CD4-positive, alpha-beta T cell treated with Interleukin-15 for 4 hours (primary cell): Measurements from ENCODE around the gene MACROD2.

Experiments
- DNase-seq: peaks from one replicate; pipeline ENCODE4 v3.0.0-alpha.2; 2020; ENCODE audit warnings: low spot score

The MACROD2 gene

GRCh38 chr20:14877301-14878028 is 882.1 kb downstream of the MACROD2 start:
- no peak for DNase-seq

GRCh38 chr20:14878676-14879019 is 883.3 kb downstream of the MACROD2 start:
- DNase-seq: no peak

- DNase-seq: no peak
Measured at GRCh38 chr20:14879020-14879697, 883.8 kb downstream of the MACROD2 start.

GRCh38 chr20:14879839-14880238 is 884.5 kb downstream of the MACROD2 start:
- DNase-seq: no peak

- DNase-seq: no peak
Measured at GRCh38 chr20:14881518-14881917, 886.2 kb downstream of the MACROD2 start.

GRCh38 chr20:14882157-14882556 is 886.8 kb downstream of the MACROD2 start:
- DNase-seq: no peak

GRCh38 chr20:14882846-14883245 is 887.5 kb downstream of the MACROD2 start:
- no peak for DNase-seq

GRCh38 chr20:14883324-14883723 is 888.0 kb downstream of the MACROD2 start:
- no peak for DNase-seq

- no peak for DNase-seq
Measured at GRCh38 chr20:14885661-14886060, 890.3 kb downstream of the MACROD2 start.

GRCh38 chr20:14888134-14888533 is 892.8 kb downstream of the MACROD2 start:
- DNase-seq: no peak

- DNase-seq: no peak
Measured at GRCh38 chr20:14889496-14890255, 894.4 kb downstream of the MACROD2 start.

GRCh38 chr20:14890713-14891112 is 895.4 kb downstream of the MACROD2 start:
- no peak for DNase-seq

- no peak for DNase-seq
Measured at GRCh38 chr20:14892782-14893181, 897.5 kb downstream of the MACROD2 start.

- no peak for DNase-seq
Measured at GRCh38 chr20:14896569-14896968, 901.3 kb downstream of the MACROD2 start.

GRCh38 chr20:14897608-14898007 is 902.3 kb downstream of the MACROD2 start:
- DNase-seq: no peak

- DNase-seq: no peak
Measured at GRCh38 chr20:14902432-14903089, 907.2 kb downstream of the MACROD2 start.

- no peak for DNase-seq
Measured at GRCh38 chr20:14906908-14907434, 911.7 kb downstream of the MACROD2 start.

- DNase-seq: no peak
Measured at GRCh38 chr20:14910126-14910525, 914.8 kb downstream of the MACROD2 start.

GRCh38 chr20:14913896-14914620 is 918.7 kb downstream of the MACROD2 start:
- DNase-seq: no peak

GRCh38 chr20:14914633-14915032 is 919.3 kb downstream of the MACROD2 start:
- no peak for DNase-seq

GRCh38 chr20:14915356-14915755 is 920.0 kb downstream of the MACROD2 start:
- no peak for DNase-seq
